HuH-7 (cell line): ENCODE measurements around the gene EI24.
"Not testable (repeated sequence)": the region's sequence is repeated elsewhere in the genome, so short reads cannot be mapped to it uniquely, and the experiment has no call there.

ENCODE experiments used
- DNase-seq: peaks from one replicate; pipeline ENCODE4 v3.0.0; 2011; ENCODE audit warnings: low spot score

Gene EI24

GRCh38 chr11:125568970-125569914 lies at the start of gene EI24:
EI24 (plus strand) TSS chr11:125569477; CDS start chr11:125572528, 3,051 bp downstream.
- peak; percentile 80 for DNase-seq

GRCh38 chr11:125519860-125520834 lies 49.1 kb upstream of the EI24 start:
- DNase-seq, result no peak

GRCh38 chr11:125525303-125525702 lies 44.0 kb upstream of the EI24 start:
- DNase-seq, result no peak

GRCh38 chr11:125532668-125533067 lies 36.6 kb upstream of the EI24 start:
- no peak for DNase-seq

- DNase-seq, result no peak
Observed at GRCh38 chr11:125535585-125535984, 33.7 kb upstream of the EI24 start.

GRCh38 chr11:125536834-125537233 lies 32.4 kb upstream of the EI24 start:
- DNase-seq, result not testable (repeated sequence)

- DNase-seq, result no peak
Observed at GRCh38 chr11:125542709-125543108, 26.6 kb upstream of the EI24 start.

- DNase-seq, result no peak
Observed at GRCh38 chr11:125550780-125551179, 18.5 kb upstream of the EI24 start.

- DNase-seq, result no peak
Observed at GRCh38 chr11:125551835-125552342, 17.4 kb upstream of the EI24 start.

- DNase-seq, result no peak
Observed at GRCh38 chr11:125552927-125553326, 16.4 kb upstream of the EI24 start.

- no peak for DNase-seq
Observed at GRCh38 chr11:125553357-125553756, 15.9 kb upstream of the EI24 start.

GRCh38 chr11:125554038-125554437 lies 15.2 kb upstream of the EI24 start:
- no peak for DNase-seq

GRCh38 chr11:125559888-125560287 lies 9.4 kb upstream of the EI24 start:
- DNase-seq, result no peak

GRCh38 chr11:125561924-125562323 lies 7.4 kb upstream of the EI24 start:
- no peak for DNase-seq

- DNase-seq, result no peak
Observed at GRCh38 chr11:125562430-125562829, 6.8 kb upstream of the EI24 start.

- no peak for DNase-seq
Observed at GRCh38 chr11:125564357-125564756, 4.9 kb upstream of the EI24 start.

- DNase-seq, result no peak
Observed at GRCh38 chr11:125566235-125566634, 3.0 kb upstream of the EI24 start.

- DNase-seq, result no peak
Observed at GRCh38 chr11:125569915-125570621, 791 bp downstream of the EI24 start.

- no peak for DNase-seq
Observed at GRCh38 chr11:125570952-125571351, 1.7 kb downstream of the EI24 start.

- no peak for DNase-seq
Observed at GRCh38 chr11:125572916-125573315, 3.6 kb downstream of the EI24 start.

- DNase-seq, result not testable (repeated sequence)
Observed at GRCh38 chr11:125577181-125577580, 7.9 kb downstream of the EI24 start.

GRCh38 chr11:125578783-125579182 lies 9.5 kb downstream of the EI24 start:
- DNase-seq, result no peak
